HepG2 (cell line): ENCODE results near the gene CREG2. TPM values are rescaled to one million over a fixed set of nuclear protein-coding genes. Genes with fewer than 3 reads are reported as not detected.

Experiments
- ATAC-seq: fragments of 200-7000 bp; cut with Tn5 transposase; 3 replicates; pipeline ENCODE4 v1.9.1; 2020; ENCODE audit warnings: mild to moderate bottlenecking, moderate library complexity
- BruUV-seq: library from RNA; stranded (reverse); fragments of 400-500 nt; replicated peaks from 2 replicates; lab custom pipeline; 2021; lab: Mats Ljungman, UMichigan
- CTCF ChIA-PET: fragments of 300-600 bp; formaldehyde crosslinking; extraction: SDS; loops from one replicate; lab custom pipeline; 2021; ENCODE audit warnings: low total read pairs, inconsistent platforms, low intra/inter-chr PET ratio; lab: Yijun Ruan, JAX
- POLR2A ChIA-PET: fragments of 350-600 bp; sonication (Branson Sonifier 250); formaldehyde crosslinking; loops from one replicate; lab custom pipeline; 2020; ENCODE audit warnings: antibody characterized with exemption, inconsistent platforms; lab: Yijun Ruan, JAX
- DNase-seq: peaks from one replicate; pipeline ENCODE4 v3.0.0-alpha.2; 2015; ENCODE audit warnings: low spot score
- FAIRE-seq: peaks from 3 replicates; lab custom pipeline; 2011; peaks lifted over from hg19 to GRCh38; lab: Jason Lieb, UNC
- H2AFZ ChIP-seq: one replicate; pipeline ENCODE4 v1.6.1; 2011; ENCODE audit warnings: low read length, inconsistent platforms
- H3K27ac ChIP-seq: fragments of 300-600 bp; 3 replicates; pipeline ENCODE4 v1.8.0; 2011; ENCODE audit warnings: mixed run types, mild to moderate bottlenecking, mixed read lengths, low read length, inconsistent platforms; ENCODE audit not compliant: insufficient read depth; ENCODE audit errors: extremely low read length
- H3K27me3 ChIP-seq, 2 experiments: fragments of 200-600 bp in 1 of 2; 2 replicates in 1 of 2; 3 replicates in 1 of 2; pipeline versions ENCODE4 v1.6.0 to v1.8.0; 2011; ENCODE audit warnings: low read length in 2 of 2, mild to moderate bottlenecking in 2 of 2, moderate library complexity in 2 of 2, inconsistent platforms in 1 of 2; ENCODE audit not compliant: insufficient read depth in 2 of 2, control insufficient read depth in 1 of 2
- H3K36me3 ChIP-seq, 2 experiments: fragments of 200-600 bp in 1 of 2; replicated peaks in 1 of 2; 2 replicates in 1 of 2; 3 replicates in 1 of 2; pipeline versions ENCODE4 v1.5.1 to v1.8.0; 2011; ENCODE audit warnings: low read length in 2 of 2, inconsistent platforms in 1 of 2; ENCODE audit not compliant: insufficient read depth in 2 of 2, control insufficient read depth in 1 of 2
- H3K4me1 ChIP-seq: 2 replicates; pipeline ENCODE4 v1.5.1; 2012; ENCODE audit warnings: low read length, inconsistent platforms; ENCODE audit not compliant: insufficient read depth
- H3K4me2 ChIP-seq: 2 replicates; pipeline ENCODE4 v1.6.0; 2011; ENCODE audit warnings: low read depth, low read length, inconsistent platforms
- H3K4me3 ChIP-seq, 3 experiments: fragments of 200-600 bp in 1 of 3; sonication (generic), shearing (Covaris generic) in 1 of 3; replicated peaks in 1 of 3; 2 replicates each; pipeline ENCODE4 v1.5.1; 2011 to 2016; ENCODE audit warnings: low read length in 3 of 3, inconsistent platforms in 2 of 3, low read depth in 2 of 3, mild to moderate bottlenecking in 2 of 3, control low read depth in 1 of 3, mixed read lengths in 1 of 3; ENCODE audit not compliant: insufficient read depth in 1 of 3
- H3K79me2 ChIP-seq: one replicate; pipeline ENCODE4 v1.6.1; 2011; ENCODE audit warnings: low read length, inconsistent platforms; ENCODE audit not compliant: insufficient read depth
- H3K9ac ChIP-seq: 2 replicates; pipeline ENCODE4 v1.6.0; 2011; ENCODE audit warnings: mild to moderate bottlenecking, low read depth, low read length, inconsistent platforms; ENCODE audit not compliant: insufficient read depth
- H3K9me3 ChIP-seq: 2 replicates; pipeline ENCODE4 v1.5.1; 2012; ENCODE audit warnings: mild to moderate bottlenecking, low read length
- H4K20me1 ChIP-seq: 2 replicates; pipeline ENCODE4 v1.6.0; 2011; ENCODE audit warnings: inconsistent platforms, mild to moderate bottlenecking, low read length, moderate library complexity; ENCODE audit not compliant: insufficient read depth
- ATF6 ChIP-seq: sonication (generic); formaldehyde crosslinking; conservative IDR thresholded peaks from 2 replicates; pipeline ENCODE4 v1.4.0; 2020; ENCODE audit warnings: missing genetic modification reagents
- EHMT2 ChIP-seq: fragments of 200-600 bp; sonication (generic); IDR thresholded peaks from 2 replicates; pipeline ENCODE4 v1.7.0; 2017; ENCODE audit warnings: antibody characterized with exemption, low read depth, low read length, borderline replicate concordance
- MAF1 ChIP-seq: sonication (generic); formaldehyde crosslinking; IDR thresholded peaks from 2 replicates; pipeline ENCODE4 v1.5.0; 2020; ENCODE audit warnings: missing genetic modification reagents, borderline replicate concordance
- PAXIP1 ChIP-seq: sonication (generic); formaldehyde crosslinking; conservative IDR thresholded peaks from 2 replicates; pipeline ENCODE4 v1.4.0; 2020; ENCODE audit warnings: mild to moderate bottlenecking, missing genetic modification reagents, moderate library complexity
- SKI ChIP-seq: fragments of 450-650 bp; IDR thresholded peaks from one replicate; pipeline ENCODE4 v1.6.1; 2018; ENCODE audit warnings: mild to moderate bottlenecking; ENCODE audit not compliant: partially characterized antibody
- ZNF331 ChIP-seq: sonication (generic); formaldehyde crosslinking; IDR thresholded peaks from 2 replicates; pipeline ENCODE4 v1.4.0; 2020; ENCODE audit warnings: missing genetic modification reagents
- ZNF75D ChIP-seq: sonication (generic); formaldehyde crosslinking; IDR thresholded peaks from 2 replicates; pipeline ENCODE4 v1.8.1; 2023; ENCODE audit warnings: missing genetic modification reagents, mild to moderate bottlenecking, borderline replicate concordance
- WGBS: methylation state at CpG from one replicate; pipeline ENCODE4 v1.1.6; 2017; ENCODE audit warnings: low lambda C conversion rate; 5-methylcytosine and 5-hydroxymethylcytosine counted together
- in situ Hi-C: cut with HindIII; loops from 2 replicates; pipeline ENCODE4 v1.10.0; 2017; ENCODE audit warnings: low pct_unique_long_range_greater_than_20kb; ENCODE audit not compliant: extremely low pct_ligation_motif_present
- intact Hi-C: fragments of 100-400 bp; cut with micrococcal nuclease; formaldehyde crosslinking; loops from one replicate; pipeline ENCODE4 v1.10.0; 2022; ENCODE audit not compliant: unreplicated experiment
- polyA plus RNA-seq, 8 experiments: library from polyadenylated mRNA; depleted of rRNA in 3 of 8; stranded (reverse) in 7 of 8; unstranded in 1 of 8; fragments of >200 nt; fragmentation: Illumina TruSeq in 4 of 8; extraction: Trizol in 4 of 8; gene quantifications; 2 replicates each; pipeline versions ENCODE4 v1.2.1 to v1.2.3, GENCODE V29; 2011 to 2016; ENCODE audit warnings: low read depth in 4 of 8, missing spikeins in 1 of 8, mixed read lengths in 1 of 8; ENCODE audit not compliant: insufficient read depth in 1 of 8
- total RNA-seq, 5 experiments: library from RNA; depleted of rRNA; stranded (reverse); fragments of >200 nt; fragmentation: Illumina TruSeq; extraction: Trizol; gene quantifications; 2 replicates each; pipeline ENCODE4 v1.2.3, GENCODE V29; 2016; ENCODE audit warnings: low read depth in 1 of 5
- TF ChIP-seq, protein P1 (sequence below): sonication (generic); formaldehyde crosslinking; IDR thresholded peaks from 2 replicates; pipeline ENCODE4 v1.5.0; 2020; ENCODE audit warnings: mild to moderate bottlenecking, missing genetic modification reagents
- TF ChIP-seq, protein P2 (sequence below): sonication (generic); formaldehyde crosslinking; IDR thresholded peaks from 2 replicates; pipeline ENCODE4 v1.4.0; 2020; ENCODE audit warnings: missing genetic modification reagents

CREG2 gene
- total and polyA plus RNA-seq, 2 of the 13 experiments (the other 11 are each of a cell fraction or from before 2014, with no cell fraction given) = 0.18 to 0.26 TPM

GRCh38 chr2:101330253-101330933 lies 56.9 kb downstream of the CREG2 start (continued):
- TF ChIP-seq, protein P1, sequence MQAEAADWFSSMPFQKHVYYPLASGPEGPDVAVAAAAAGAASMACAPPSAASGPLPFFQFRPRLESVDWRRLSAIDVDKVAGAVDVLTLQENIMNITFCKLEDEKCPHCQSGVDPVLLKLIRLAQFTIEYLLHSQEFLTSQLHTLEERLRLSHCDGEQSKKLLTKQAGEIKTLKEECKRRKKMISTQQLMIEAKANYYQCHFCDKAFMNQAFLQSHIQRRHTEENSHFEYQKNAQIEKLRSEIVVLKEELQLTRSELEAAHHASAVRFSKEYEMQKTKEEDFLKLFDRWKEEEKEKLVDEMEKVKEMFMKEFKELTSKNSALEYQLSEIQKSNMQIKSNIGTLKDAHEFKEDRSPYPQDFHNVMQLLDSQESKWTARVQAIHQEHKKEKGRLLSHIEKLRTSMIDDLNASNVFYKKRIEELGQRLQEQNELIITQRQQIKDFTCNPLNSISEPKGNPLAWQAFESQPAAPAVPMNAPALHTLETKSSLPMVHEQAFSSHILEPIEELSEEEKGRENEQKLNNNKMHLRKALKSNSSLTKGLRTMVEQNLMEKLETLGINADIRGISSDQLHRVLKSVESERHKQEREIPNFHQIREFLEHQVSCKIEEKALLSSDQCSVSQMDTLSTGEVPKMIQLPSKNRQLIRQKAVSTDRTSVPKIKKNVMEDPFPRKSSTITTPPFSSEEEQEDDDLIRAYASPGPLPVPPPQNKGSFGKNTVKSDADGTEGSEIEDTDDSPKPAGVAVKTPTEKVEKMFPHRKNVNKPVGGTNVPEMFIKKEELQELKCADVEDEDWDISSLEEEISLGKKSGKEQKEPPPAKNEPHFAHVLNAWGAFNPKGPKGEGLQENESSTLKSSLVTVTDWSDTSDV = no peak
- TF ChIP-seq ZNF331 (CRISPR knock-in tag) (peak; percentile 76; the same call in 1 of the 2 replicates), ATF6 (CRISPR knock-in tag) (no peak), SKI (peak; percentile 24)
- TF ChIP-seq, protein P2, sequence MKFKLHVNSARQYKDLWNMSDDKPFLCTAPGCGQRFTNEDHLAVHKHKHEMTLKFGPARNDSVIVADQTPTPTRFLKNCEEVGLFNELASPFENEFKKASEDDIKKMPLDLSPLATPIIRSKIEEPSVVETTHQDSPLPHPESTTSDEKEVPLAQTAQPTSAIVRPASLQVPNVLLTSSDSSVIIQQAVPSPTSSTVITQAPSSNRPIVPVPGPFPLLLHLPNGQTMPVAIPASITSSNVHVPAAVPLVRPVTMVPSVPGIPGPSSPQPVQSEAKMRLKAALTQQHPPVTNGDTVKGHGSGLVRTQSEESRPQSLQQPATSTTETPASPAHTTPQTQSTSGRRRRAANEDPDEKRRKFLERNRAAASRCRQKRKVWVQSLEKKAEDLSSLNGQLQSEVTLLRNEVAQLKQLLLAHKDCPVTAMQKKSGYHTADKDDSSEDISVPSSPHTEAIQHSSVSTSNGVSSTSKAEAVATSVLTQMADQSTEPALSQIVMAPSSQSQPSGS (CRISPR knock-in tag) = peak; percentile 35; the same call in 1 of the 2 replicates

GRCh38 chr2:101329026-101329425 lies 58.3 kb downstream of the CREG2 start:
- intact Hi-C loops = no loop called here
- Histone ChIP-seq H3K27ac (no peak overlapping the region), H3K4me2 (no peak overlapping the region), H3K79me2 (no peaks in the 10 kb centered on the region), H3K9ac (no peak overlapping the region; the same call in 1 of the 2 replicates), H3K4me1 (peaks cover 64% of the 10 kb centered on the region), H3K4me3 (no peak overlapping the region), H3K9me3 (peaks cover 9% of the 10 kb centered on the region), H3K27me3 (no peaks in the 10 kb centered on the region), H4K20me1 (no peaks in the 10 kb centered on the region), H2AFZ (no peak overlapping the region), H3K36me3 (no peaks in the 10 kb centered on the region)
- in situ Hi-C loops = no loop called here
- WGBS = 92% methylated on average over 4 of the region's 4 CpGs
- DNase-seq (no peak), ATAC-seq (no peak), FAIRE-seq (no peak)
- no TSS peak for BruUV-seq
- TF ChIP-seq MAF1 (no peak), EHMT2 (no peak), ZNF75D (CRISPR knock-in tag) (no peak), PAXIP1 (CRISPR knock-in tag) (no peak)
- POLR2A ChIA-PET = interaction anchor here (2.9 kb wide), 1 partner anchor 19 kb away, joined by 37 read pairs; the partner anchor contains the start of gene RNF149
- CTCF ChIA-PET = no interaction called here
